Measurements from ENCODE around the gene BANK1. TPM values are rescaled to one million over a fixed set of nuclear protein-coding genes. Genes with fewer than 3 reads are reported as not detected.

The BANK1 gene
- total and polyA plus RNA-seq, 2 of the 4 experiments (the other 2 are of a cell fraction), result under 0.01 to 0.51 TPM

DNA sequence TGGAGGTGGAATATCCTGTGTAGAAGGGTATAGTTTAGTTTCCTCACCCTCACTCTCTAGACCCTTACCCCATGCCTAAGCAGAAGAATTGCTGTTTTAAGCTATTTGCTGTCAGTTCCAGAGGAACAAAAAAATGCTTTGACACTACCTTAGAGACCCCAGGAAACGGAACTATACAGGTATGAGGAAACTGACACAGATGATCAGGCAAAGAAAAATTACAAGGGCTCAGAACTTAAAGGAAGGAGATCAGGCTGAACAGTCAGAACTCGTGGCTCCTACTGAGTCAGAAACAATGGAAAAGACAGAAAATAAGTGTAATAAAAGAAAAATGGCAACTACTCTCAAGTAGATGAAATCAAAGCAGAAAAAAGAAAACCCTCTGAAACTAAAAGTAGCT lies 65.6 kb downstream of the BANK1 start:
- Histone ChIP-seq H3K18ac (ENCODE audit: low read depth, low read length) (no peak overlapping the region), H3K4me2 (ENCODE audit: low read depth, low read length) (no peak overlapping the region), H3K9me1 (ENCODE audit: insufficient read depth, low read length) (no peaks in the 10 kb centered on the region), H4K8ac (ENCODE audit: low read depth in 2 of 2, low read length in 2 of 2) (no peak overlapping the region), H2AK5ac (ENCODE audit: low read depth, low read length) (no peak overlapping the region), H2BK5ac (ENCODE audit: low read depth, low read length, poor library complexity, severe bottlenecking) (no peak overlapping the region), H3K79me1 (ENCODE audit: low read depth in 1 of 2, low read length in 2 of 2) (no peaks in the 10 kb centered on the region), H3K4ac (ENCODE audit: low read depth, low read length) (no peak overlapping the region), H3K27ac (ENCODE audit: insufficient read depth, low read length) (no peak overlapping the region), H3K9ac (ENCODE audit: low read depth, low read length) (no peak overlapping the region), H2AK9ac (replicated peaks; ENCODE audit: low read depth, low read length, poor library complexity) (no peak overlapping the region), H3K27me3 (ENCODE audit: control insufficient read depth, insufficient read depth, low read length) (no peaks in the 10 kb centered on the region), H3K56ac (ENCODE audit: extremely low read depth, insufficient read depth, low read length) (no peak overlapping the region), H3K4me3 (ENCODE audit: insufficient read depth, low read depth, low read length) (no peak overlapping the region), H2BK20ac (ENCODE audit: low read depth, low read length) (no peak overlapping the region), H4K20me1 (ENCODE audit: insufficient read depth, low read length) (no peaks in the 10 kb centered on the region), H4K91ac (ENCODE audit: insufficient read depth, low read depth, low read length) (no peak overlapping the region), H3K23ac (ENCODE audit: low read depth, low read length) (no peak overlapping the region), H3K36me3 (ENCODE audit: control insufficient read depth, insufficient read depth, low read length) (no peaks in the 10 kb centered on the region), H3K14ac (replicated peaks; ENCODE audit: low read depth, low read length) (no peak overlapping the region), H2BK15ac (ENCODE audit: low read depth, low read length) (no peak overlapping the region), H3K9me3 (ENCODE audit: control insufficient read depth, insufficient read depth, low read length) (no peaks in the 10 kb centered on the region), H4K5ac (ENCODE audit: low read depth, low read length) (no peak overlapping the region), H2AFZ (replicated peaks; ENCODE audit: low read length, poor library complexity) (no peak overlapping the region), H2BK120ac (ENCODE audit: low read depth, low read length) (no peak overlapping the region), H3K4me1 (ENCODE audit: control insufficient read depth, insufficient read depth, low read length) (no peaks in the 10 kb centered on the region)
- WGBS, 2 experiments (ENCODE audit: extremely low coverage in 2 of 2, insufficient read length in 1 of 2), result no CpG with 5 or more reads among the region's 2 CpGs
- TF ChIP-seq, protein P1, sequence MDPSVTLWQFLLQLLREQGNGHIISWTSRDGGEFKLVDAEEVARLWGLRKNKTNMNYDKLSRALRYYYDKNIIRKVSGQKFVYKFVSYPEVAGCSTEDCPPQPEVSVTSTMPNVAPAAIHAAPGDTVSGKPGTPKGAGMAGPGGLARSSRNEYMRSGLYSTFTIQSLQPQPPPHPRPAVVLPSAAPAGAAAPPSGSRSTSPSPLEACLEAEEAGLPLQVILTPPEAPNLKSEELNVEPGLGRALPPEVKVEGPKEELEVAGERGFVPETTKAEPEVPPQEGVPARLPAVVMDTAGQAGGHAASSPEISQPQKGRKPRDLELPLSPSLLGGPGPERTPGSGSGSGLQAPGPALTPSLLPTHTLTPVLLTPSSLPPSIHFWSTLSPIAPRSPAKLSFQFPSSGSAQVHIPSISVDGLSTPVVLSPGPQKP (IDR thresholded peaks at IDR 0.05; ENCODE audit: borderline replicate concordance, low read depth, low read length), result no peak
- TF ChIP-seq, protein P2, sequence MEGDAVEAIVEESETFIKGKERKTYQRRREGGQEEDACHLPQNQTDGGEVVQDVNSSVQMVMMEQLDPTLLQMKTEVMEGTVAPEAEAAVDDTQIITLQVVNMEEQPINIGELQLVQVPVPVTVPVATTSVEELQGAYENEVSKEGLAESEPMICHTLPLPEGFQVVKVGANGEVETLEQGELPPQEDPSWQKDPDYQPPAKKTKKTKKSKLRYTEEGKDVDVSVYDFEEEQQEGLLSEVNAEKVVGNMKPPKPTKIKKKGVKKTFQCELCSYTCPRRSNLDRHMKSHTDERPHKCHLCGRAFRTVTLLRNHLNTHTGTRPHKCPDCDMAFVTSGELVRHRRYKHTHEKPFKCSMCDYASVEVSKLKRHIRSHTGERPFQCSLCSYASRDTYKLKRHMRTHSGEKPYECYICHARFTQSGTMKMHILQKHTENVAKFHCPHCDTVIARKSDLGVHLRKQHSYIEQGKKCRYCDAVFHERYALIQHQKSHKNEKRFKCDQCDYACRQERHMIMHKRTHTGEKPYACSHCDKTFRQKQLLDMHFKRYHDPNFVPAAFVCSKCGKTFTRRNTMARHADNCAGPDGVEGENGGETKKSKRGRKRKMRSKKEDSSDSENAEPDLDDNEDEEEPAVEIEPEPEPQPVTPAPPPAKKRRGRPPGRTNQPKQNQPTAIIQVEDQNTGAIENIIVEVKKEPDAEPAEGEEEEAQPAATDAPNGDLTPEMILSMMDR (conservative IDR thresholded peaks at IDR 0.05; ENCODE audit: low read depth, low read length), result no peak
- TF ChIP-seq CEBPB (IDR thresholded peaks at IDR 0.05; ENCODE audit: low read depth, low read length) (no peak), RCOR1 (IDR thresholded peaks at IDR 0.05; ENCODE audit: insufficient replicate concordance, low read length) (no peak), BHLHE40 (IDR thresholded peaks at IDR 0.05; ENCODE audit: low read depth, low read length) (no peak), RFX5 (IDR thresholded peaks at IDR 0.05; ENCODE audit: low read depth, low read length) (no peak), NFE2L2 (IDR thresholded peaks at IDR 0.05; ENCODE audit: low read depth, low read length) (no peak), POLR2A (IDR thresholded peaks at IDR 0.05; ENCODE audit: low read depth, low read length) (no peak), MAZ (IDR thresholded peaks at IDR 0.05; ENCODE audit: borderline replicate concordance, low read depth, low read length) (no peak), SMC3 (IDR thresholded peaks at IDR 0.05; ENCODE audit: low read depth, low read length) (no peak), MXI1 (IDR thresholded peaks at IDR 0.05; ENCODE audit: borderline replicate concordance, low read depth, low read length) (no peak)
- TF ChIP-seq, protein P3, sequence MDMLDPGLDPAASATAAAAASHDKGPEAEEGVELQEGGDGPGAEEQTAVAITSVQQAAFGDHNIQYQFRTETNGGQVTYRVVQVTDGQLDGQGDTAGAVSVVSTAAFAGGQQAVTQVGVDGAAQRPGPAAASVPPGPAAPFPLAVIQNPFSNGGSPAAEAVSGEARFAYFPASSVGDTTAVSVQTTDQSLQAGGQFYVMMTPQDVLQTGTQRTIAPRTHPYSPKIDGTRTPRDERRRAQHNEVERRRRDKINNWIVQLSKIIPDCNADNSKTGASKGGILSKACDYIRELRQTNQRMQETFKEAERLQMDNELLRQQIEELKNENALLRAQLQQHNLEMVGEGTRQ (IDR thresholded peaks at IDR 0.05; ENCODE audit: low read depth, low read length), result no peak
- DNase-seq, result no peak
- intact Hi-C loops (cut with micrococcal nuclease), result no loop called here
- in situ Hi-C loops (cut with MboI; ENCODE audit: low sequenced_read_pairs), result no loop called here
- no peak for ATAC-seq (ENCODE audit: low read depth)
- POLR2A ChIA-PET (ENCODE audit: unreplicated experiment), result no interaction called here
- dilution Hi-C loops (cut with HindIII; ENCODE audit: low sequenced_read_pairs, unreplicated experiment), result no loop called here
- no TSS peak for BruUV-seq (replicated peaks)
- CTCF ChIA-PET, result interaction anchor here (0.6 kb wide), 1 partner anchor 698 kb away, joined by 3 read pairs; no protein-coding TSS in a partner anchor
